GM23338 (cell line): ENCODE data around the gene AFF2.

Experiments
- CREB1 ChIP-seq: fragments of 250-450 bp; sonication (Bioruptor Pico); IDR thresholded peaks from 2 replicates; pipeline ENCODE4 v1.5.0; 2020; ENCODE audit warnings: low read depth, mild to moderate bottlenecking, moderate library complexity
- ETS1 ChIP-seq: IDR thresholded peaks from 2 replicates; pipeline ENCODE4 v1.6.1; 2016; ENCODE audit warnings: antibody characterized with exemption
- EZH2 ChIP-seq: fragments of 200-600 bp; sonication (generic); IDR thresholded peaks from one replicate; pipeline ENCODE4 v1.8.0; 2017; ENCODE audit warnings: antibody characterized with exemption, mild to moderate bottlenecking, low read depth; ENCODE audit not compliant: unreplicated experiment
- EZH2phosphoT487 ChIP-seq: fragments of 200-600 bp; sonication (generic); IDR thresholded peaks from one replicate; pipeline ENCODE4 v1.8.1; 2018; ENCODE audit warnings: antibody characterized with exemption; ENCODE audit not compliant: unreplicated experiment
- NANOG ChIP-seq: IDR thresholded peaks from 2 replicates; pipeline ENCODE4 v1.6.1; 2016; ENCODE audit warnings: antibody characterized with exemption, borderline replicate concordance
- POLR2AphosphoS5 ChIP-seq: IDR thresholded peaks from 2 replicates; pipeline ENCODE4 v1.6.1; 2016; ENCODE audit warnings: antibody characterized with exemption, low read depth
- REST ChIP-seq: IDR thresholded peaks from one replicate; pipeline ENCODE4 v1.6.1; 2018; ENCODE audit warnings: antibody characterized with exemption; ENCODE audit not compliant: unreplicated experiment
- STAT1 ChIP-seq: IDR thresholded peaks from one replicate; pipeline ENCODE4 v1.6.1; 2016; ENCODE audit warnings: antibody characterized with exemption; ENCODE audit not compliant: unreplicated experiment
- ZNF114 ChIP-seq: fragments of 250-450 bp; sonication (Bioruptor Pico); IDR thresholded peaks from 2 replicates; pipeline ENCODE4 v1.5.0; 2020; ENCODE audit warnings: mild to moderate bottlenecking, moderate library complexity
- TF ChIP-seq, protein P1 (sequence below), 2 experiments: fragments of 200-600 bp in 1 of 2; sonication (generic) in 1 of 2; conservative IDR thresholded peaks; 2 replicates each; pipeline versions ENCODE4 v1.5.1 to v1.6.1; 2016 to 2017; ENCODE audit warnings: antibody characterized with exemption in 2 of 2, low read depth in 2 of 2, mild to moderate bottlenecking in 2 of 2, moderate library complexity in 1 of 2

GRCh38 chrX:148914783-148915182 lies 414.4 kb downstream of the AFF2 start:
- TF ChIP-seq, protein P1, sequence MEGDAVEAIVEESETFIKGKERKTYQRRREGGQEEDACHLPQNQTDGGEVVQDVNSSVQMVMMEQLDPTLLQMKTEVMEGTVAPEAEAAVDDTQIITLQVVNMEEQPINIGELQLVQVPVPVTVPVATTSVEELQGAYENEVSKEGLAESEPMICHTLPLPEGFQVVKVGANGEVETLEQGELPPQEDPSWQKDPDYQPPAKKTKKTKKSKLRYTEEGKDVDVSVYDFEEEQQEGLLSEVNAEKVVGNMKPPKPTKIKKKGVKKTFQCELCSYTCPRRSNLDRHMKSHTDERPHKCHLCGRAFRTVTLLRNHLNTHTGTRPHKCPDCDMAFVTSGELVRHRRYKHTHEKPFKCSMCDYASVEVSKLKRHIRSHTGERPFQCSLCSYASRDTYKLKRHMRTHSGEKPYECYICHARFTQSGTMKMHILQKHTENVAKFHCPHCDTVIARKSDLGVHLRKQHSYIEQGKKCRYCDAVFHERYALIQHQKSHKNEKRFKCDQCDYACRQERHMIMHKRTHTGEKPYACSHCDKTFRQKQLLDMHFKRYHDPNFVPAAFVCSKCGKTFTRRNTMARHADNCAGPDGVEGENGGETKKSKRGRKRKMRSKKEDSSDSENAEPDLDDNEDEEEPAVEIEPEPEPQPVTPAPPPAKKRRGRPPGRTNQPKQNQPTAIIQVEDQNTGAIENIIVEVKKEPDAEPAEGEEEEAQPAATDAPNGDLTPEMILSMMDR (conservative IDR thresholded peaks at IDR 0.05; ENCODE audit: low read depth in 2 of 2) = no peak
- TF ChIP-seq EZH2phosphoT487 = no peak
- TF ChIP-seq NANOG = no peak
- no peak for TF ChIP-seq EZH2
- no peak for TF ChIP-seq ETS1
- no peak for TF ChIP-seq REST
- no peak for TF ChIP-seq POLR2AphosphoS5
- no peak for TF ChIP-seq STAT1
- TF ChIP-seq ZNF114 (CRISPR knock-in tag) = no peak
- no peak for TF ChIP-seq CREB1
